ENCODE results near the gene BAMBI.

DNA sequence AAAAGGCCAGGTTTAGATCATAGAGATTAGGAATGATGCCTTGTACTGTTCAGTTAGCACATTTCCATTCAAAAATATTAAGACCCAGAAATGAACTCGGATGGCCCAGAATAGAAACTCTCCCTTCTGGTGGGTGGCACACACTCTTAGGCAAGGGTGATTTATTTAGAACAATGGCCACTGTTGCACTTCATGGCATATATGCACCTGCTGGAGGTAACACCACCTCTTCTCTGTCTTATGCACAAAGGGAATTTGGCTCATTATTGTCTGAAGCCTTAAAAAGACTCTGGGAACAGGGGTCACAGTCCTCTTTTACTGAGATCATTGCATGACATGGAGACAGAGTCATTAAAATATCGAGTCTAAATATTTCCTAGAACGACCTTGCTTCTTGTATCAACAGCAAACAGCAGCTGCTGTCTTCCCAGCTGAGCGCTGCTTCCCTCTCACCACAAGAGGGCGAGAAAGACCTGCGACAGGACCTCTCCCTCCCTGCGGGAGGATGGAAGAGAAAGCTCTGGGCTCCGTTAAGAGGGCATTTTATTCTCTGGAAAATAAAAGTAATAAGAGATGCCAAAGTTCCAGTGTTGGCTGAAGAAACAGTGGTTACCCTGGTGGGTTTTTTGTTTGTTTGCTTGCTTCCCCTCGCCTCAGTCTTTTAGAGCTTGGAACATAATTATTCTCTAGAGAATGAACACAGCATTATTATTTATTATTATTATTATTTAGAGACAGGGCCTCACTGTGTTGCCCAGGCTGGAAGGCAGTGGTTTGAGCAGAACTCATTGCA is 13.5 kb upstream of the BAMBI start:
- TF ChIP-seq, protein P1, sequence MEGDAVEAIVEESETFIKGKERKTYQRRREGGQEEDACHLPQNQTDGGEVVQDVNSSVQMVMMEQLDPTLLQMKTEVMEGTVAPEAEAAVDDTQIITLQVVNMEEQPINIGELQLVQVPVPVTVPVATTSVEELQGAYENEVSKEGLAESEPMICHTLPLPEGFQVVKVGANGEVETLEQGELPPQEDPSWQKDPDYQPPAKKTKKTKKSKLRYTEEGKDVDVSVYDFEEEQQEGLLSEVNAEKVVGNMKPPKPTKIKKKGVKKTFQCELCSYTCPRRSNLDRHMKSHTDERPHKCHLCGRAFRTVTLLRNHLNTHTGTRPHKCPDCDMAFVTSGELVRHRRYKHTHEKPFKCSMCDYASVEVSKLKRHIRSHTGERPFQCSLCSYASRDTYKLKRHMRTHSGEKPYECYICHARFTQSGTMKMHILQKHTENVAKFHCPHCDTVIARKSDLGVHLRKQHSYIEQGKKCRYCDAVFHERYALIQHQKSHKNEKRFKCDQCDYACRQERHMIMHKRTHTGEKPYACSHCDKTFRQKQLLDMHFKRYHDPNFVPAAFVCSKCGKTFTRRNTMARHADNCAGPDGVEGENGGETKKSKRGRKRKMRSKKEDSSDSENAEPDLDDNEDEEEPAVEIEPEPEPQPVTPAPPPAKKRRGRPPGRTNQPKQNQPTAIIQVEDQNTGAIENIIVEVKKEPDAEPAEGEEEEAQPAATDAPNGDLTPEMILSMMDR (IDR thresholded peaks at IDR 0.05), result peak; percentile 82 to 95 (median 90)
- TF ChIP-seq POLR2A (IDR thresholded peaks at IDR 0.05), result no peak
